Measurements from ENCODE around the gene GON4L. TPM values are rescaled to one million over a fixed set of nuclear protein-coding genes. Genes with fewer than 3 reads are reported as not detected.
"Not testable (repeated sequence)": the region's sequence is repeated elsewhere in the genome, so short reads cannot be mapped to it uniquely, and the experiment has no call there.

Gene GON4L
- total RNA-seq, 4 donors from 2014 or later, result 12.2 to 32.8 (median 18.7) TPM

DNA sequence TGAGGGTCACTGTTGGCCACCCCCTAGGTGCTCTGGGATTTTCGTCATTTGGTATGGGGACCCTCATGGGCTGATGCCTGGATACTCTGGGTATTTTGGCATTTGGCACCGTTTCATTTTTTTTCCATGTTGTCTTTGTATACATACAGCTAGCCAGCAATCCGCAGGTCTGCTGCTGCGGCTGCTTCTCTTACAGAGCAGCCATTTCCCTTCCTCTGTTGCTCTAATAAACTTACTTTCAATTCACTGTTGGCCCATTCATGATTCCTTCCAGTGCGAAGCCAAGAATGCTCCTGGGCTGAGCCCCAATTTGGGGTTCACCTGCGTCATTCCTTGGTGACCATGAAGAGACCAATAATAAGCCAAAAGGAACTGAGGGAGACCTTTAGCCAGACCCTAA is 21.5 kb downstream of the GON4L start:
- no peak overlapping the region for H3K27ac ChIP-seq
- no peaks in the 10 kb centered on the region for H3K9me3 ChIP-seq
- 90 to 93% methylated on average over 5 to 6 of the region's 6 CpGs for WGBS, 2 donors
- DNase-seq, result no peak
- TF ChIP-seq, protein P1, sequence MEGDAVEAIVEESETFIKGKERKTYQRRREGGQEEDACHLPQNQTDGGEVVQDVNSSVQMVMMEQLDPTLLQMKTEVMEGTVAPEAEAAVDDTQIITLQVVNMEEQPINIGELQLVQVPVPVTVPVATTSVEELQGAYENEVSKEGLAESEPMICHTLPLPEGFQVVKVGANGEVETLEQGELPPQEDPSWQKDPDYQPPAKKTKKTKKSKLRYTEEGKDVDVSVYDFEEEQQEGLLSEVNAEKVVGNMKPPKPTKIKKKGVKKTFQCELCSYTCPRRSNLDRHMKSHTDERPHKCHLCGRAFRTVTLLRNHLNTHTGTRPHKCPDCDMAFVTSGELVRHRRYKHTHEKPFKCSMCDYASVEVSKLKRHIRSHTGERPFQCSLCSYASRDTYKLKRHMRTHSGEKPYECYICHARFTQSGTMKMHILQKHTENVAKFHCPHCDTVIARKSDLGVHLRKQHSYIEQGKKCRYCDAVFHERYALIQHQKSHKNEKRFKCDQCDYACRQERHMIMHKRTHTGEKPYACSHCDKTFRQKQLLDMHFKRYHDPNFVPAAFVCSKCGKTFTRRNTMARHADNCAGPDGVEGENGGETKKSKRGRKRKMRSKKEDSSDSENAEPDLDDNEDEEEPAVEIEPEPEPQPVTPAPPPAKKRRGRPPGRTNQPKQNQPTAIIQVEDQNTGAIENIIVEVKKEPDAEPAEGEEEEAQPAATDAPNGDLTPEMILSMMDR (IDR thresholded peaks at IDR 0.05), result no peak
- TF ChIP-seq POLR2A (IDR thresholded peaks at IDR 0.05), result no peak
- H3K36me3 ChIP-seq, result peaks cover 0 to 29% (median 0%) of the 10 kb centered on the region in 3 donors
- no peaks in the 10 kb centered on the region for H3K4me1 ChIP-seq
- no peak overlapping the region for H3K4me3 ChIP-seq
- no peaks in the 10 kb centered on the region for H3K27me3 ChIP-seq
- intact Hi-C loops (cut with DNase I), result no loop called here

DNA sequence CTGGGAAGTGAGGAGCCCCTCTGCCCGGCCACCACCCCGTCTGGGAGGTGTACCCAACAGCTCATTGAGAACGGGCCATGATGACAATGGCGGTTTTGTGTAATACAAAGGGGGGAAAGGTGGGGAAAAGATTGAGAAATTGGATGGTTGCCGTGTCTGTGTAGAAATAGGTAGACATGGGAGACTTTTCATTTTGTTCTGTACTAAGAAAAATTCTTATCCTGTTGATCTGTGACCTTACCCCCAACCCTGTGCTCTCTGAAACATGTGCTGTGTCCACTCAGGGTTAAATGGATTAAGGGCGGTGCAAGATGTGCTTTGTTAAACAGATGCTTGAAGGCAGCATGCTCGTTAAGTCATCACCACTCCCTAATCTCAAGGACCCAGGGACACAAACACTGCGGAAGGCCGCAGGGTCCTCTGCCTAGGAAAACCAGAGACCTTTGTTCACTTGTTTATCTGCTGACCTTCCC is 22.1 kb downstream of the GON4L start:
- 93% methylated on average over 2 of the region's 9 CpGs; no CpG with 5 or more reads in 1 of the 2 donors for WGBS, 2 donors

DNA sequence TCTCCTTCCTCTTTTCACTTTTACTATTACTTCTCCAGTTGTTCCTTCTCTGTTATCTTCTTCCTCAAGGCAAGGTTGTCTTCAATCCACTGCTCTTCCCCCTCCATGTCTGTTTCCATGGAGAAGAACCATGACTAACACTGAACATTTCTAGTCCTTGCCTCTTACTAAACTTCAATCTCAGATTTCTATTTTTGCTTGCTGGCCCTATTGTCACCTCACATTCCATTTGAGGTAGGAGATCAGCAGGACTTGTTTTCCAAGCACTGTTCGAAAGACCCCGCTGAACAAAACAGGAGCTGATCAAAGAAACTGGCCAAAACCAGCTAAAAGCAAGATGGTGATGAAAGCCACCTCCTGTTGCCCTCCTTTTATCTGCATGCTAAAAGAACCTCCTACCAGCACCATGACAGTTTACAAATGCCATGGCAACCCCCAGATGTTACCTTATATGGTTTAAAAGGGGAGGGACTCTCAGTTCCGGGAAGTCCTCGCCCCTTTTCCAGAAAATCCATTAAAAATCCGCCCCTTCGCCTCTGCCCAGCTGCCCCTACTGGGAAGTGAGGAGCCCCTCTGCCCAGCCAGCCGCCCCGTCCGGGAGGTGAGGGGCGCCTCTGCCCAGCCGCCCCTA is 22.6 kb downstream of the GON4L start:
- Histone ChIP-seq H3K36me3 (peaks cover 0 to 28% (median 0%) of the 10 kb centered on the region in 3 donors), H3K9me3 (no peaks in the 10 kb centered on the region), H3K4me3 (no peak overlapping the region), H3K27me3 (no peaks in the 10 kb centered on the region), H3K4me1 (no peaks in the 10 kb centered on the region), H3K27ac (no peak overlapping the region)
- intact Hi-C loops (cut with DNase I), result no loop called here
- no peak for DNase-seq
- 91 to 100% methylated on average over 2 to 6 of the region's 11 CpGs for WGBS, 2 donors
- TF ChIP-seq, protein P1 (IDR thresholded peaks at IDR 0.05), result no peak
- no peak for TF ChIP-seq POLR2A (IDR thresholded peaks at IDR 0.05)

More for the DNA sequence above, 22.1 kb downstream of the GON4L start:
- intact Hi-C loops (cut with DNase I); H3K9me3 ChIP-seq; H3K27me3 ChIP-seq; H3K27ac ChIP-seq; DNase-seq; H3K4me3 ChIP-seq; H3K4me1 ChIP-seq: not testable (repeated sequence)
- peaks cover 0 to 28% (median 0%) of the 10 kb centered on the region in 3 donors for H3K36me3 ChIP-seq

DNA sequence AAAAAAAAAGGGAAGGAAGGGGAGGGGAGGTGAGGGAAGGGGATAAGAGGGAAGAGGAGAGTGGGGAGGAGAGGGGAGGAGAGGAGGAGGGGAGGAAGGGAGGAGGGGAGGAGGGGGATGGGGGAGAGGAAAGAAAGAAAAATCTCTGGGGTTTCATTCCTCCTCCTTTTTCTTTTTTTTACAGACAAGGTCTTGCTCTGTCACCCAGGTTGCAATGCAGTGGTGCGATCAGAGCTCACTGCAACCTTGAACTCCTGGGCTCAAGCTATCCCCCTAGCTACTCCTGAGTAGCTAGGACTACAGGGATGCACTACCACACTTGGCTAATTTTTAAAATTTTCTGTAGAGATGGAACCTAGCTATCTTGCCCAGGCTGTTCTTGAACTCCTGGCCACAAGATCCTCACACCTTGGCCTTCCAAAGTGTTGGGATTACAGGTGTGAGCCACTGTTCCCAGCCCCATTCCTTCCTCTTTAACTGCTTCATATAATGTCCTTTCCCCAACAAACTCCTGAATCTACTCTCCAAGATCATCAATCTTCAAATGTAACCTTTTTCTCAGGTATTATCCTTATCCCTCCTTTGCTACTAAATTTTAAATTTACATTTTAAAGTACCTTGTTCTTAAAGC is 23.2 kb downstream of the GON4L start:
- Histone ChIP-seq H3K4me3 (no peak overlapping the region), H3K9me3 (no peaks in the 10 kb centered on the region), H3K4me1 (no peaks in the 10 kb centered on the region), H3K27me3 (no peaks in the 10 kb centered on the region), H3K27ac (no peak overlapping the region), H3K36me3 (peaks cover 0 to 28% (median 0%) of the 10 kb centered on the region in 3 donors)
- no peak for TF ChIP-seq POLR2A (IDR thresholded peaks at IDR 0.05)
- TF ChIP-seq, protein P1 (IDR thresholded peaks at IDR 0.05), result no peak
- 100% methylated on average over 1 of the region's 1 CpG for WGBS, 2 donors
- intact Hi-C loops (cut with DNase I), result no loop called here
- no peak for DNase-seq

DNA sequence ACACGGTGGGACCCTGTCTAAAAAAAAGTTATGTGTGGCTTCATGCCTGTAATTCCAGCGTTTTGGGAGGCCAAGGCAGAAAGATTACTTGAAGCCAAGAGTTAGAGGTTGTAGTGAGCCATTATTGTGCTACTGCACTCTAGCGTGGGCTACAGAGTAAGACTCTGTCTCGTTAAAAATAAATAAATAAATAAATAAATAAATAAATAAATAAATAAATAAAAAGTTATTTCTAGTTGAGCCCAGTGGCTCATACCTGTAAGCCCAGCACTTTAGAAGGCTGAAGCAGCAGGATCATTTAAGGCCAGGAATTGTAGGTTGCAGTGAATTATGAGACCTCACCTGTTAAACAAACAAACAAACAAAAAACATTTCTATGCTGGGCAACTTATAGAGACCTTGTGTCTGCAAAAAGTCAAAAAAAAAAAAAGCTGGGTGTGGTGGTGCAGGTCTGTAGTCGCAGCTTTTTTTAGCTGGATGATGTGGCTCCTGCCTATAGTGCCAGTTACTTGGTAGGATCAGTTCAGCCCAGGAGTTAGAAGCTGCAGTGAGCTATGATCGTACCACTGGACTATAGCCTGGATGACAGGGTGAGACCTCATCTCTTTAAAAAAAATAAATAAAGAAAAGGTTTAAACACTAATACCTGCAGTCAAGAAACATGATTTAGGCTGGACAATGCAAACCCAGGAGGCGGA is 25.6 kb downstream of the GON4L start:
- no peak overlapping the region for H3K4me3 ChIP-seq
- TF ChIP-seq POLR2A (IDR thresholded peaks at IDR 0.05), result no peak
- TF ChIP-seq, protein P1 (IDR thresholded peaks at IDR 0.05), result no peak
- H3K9me3 ChIP-seq, result no peaks in the 10 kb centered on the region
- H3K36me3 ChIP-seq, result peaks cover 0 to 23% (median 0%) of the 10 kb centered on the region in 3 donors
- intact Hi-C loops (cut with DNase I), result no loop called here
- no peak overlapping the region for H3K27ac ChIP-seq
- 94 to 97% methylated on average over 7 of the region's 7 CpGs for WGBS, 2 donors
- no peaks in the 10 kb centered on the region for H3K4me1 ChIP-seq
- H3K27me3 ChIP-seq, result no peaks in the 10 kb centered on the region
- no peak for DNase-seq

Data from esophagus squamous epithelium (tissue), 5 donors.